ENCODE measurements around the gene ADAMTS7.
"Not testable (repeated sequence)": the region's sequence is repeated elsewhere in the genome, so short reads cannot be mapped to it uniquely, and the experiment has no call there.

Gene ADAMTS7

GRCh38 chr15:78840661-78841375 lies 29.6 kb upstream of the ADAMTS7 start:
- DNase-seq (ENCODE audit: insufficient read length, low spot score) = no peak
- FAIRE-seq = no peak

GRCh38 chr15:78839151-78839550 lies 27.9 kb upstream of the ADAMTS7 start:
- FAIRE-seq; DNase-seq (ENCODE audit: insufficient read length, low spot score): not testable (repeated sequence)

More at GRCh38 chr15:78840661-78841375, 29.6 kb upstream of the ADAMTS7 start:
- TF ChIP-seq POLR2A (IDR thresholded peaks at IDR 0.05; ENCODE audit: low read depth, low read length) = no peak

- DNase-seq (ENCODE audit: insufficient read length, low spot score) (no peak), FAIRE-seq (no peak)
- no peak for TF ChIP-seq POLR2A (IDR thresholded peaks at IDR 0.05; ENCODE audit: low read depth, low read length)
These were observed 27.2 kb upstream of the ADAMTS7 start for GRCh38 chr15:78838489-78838888.

GRCh38 chr15:78837543-78837942 lies 26.3 kb upstream of the ADAMTS7 start:
- no peak for DNase-seq (ENCODE audit: insufficient read length, low spot score)
- FAIRE-seq = no peak
- TF ChIP-seq POLR2A (IDR thresholded peaks at IDR 0.05; ENCODE audit: low read depth, low read length) = no peak

GRCh38 chr15:78837131-78837530 lies 25.9 kb upstream of the ADAMTS7 start:
- TF ChIP-seq POLR2A (IDR thresholded peaks at IDR 0.05; ENCODE audit: low read depth, low read length) = no peak
- no peak for DNase-seq (ENCODE audit: insufficient read length, low spot score)
- no peak for FAIRE-seq

- no peak for TF ChIP-seq POLR2A (IDR thresholded peaks at IDR 0.05; ENCODE audit: low read depth, low read length)
- FAIRE-seq (no peak), DNase-seq (ENCODE audit: insufficient read length, low spot score) (no peak)
These were observed 25.1 kb upstream of the ADAMTS7 start for GRCh38 chr15:78836333-78836732.

- no peak for TF ChIP-seq POLR2A (IDR thresholded peaks at IDR 0.05; ENCODE audit: low read depth, low read length)
- DNase-seq (ENCODE audit: insufficient read length, low spot score) (no peak), FAIRE-seq (no peak)
These were observed 20.3 kb upstream of the ADAMTS7 start for GRCh38 chr15:78831229-78832207.

- no peak for FAIRE-seq
These were observed 19.4 kb upstream of the ADAMTS7 start for GRCh38 chr15:78830514-78831228.

GRCh38 chr15:78828920-78829319 lies 17.7 kb upstream of the ADAMTS7 start:
- no peak for DNase-seq (ENCODE audit: insufficient read length, low spot score)
- no peak for TF ChIP-seq POLR2A (IDR thresholded peaks at IDR 0.05; ENCODE audit: low read depth, low read length)
- no peak for FAIRE-seq

More at GRCh38 chr15:78830514-78831228, 19.4 kb upstream of the ADAMTS7 start:
- TF ChIP-seq POLR2A (IDR thresholded peaks at IDR 0.05; ENCODE audit: low read depth, low read length) = no peak
- DNase-seq (ENCODE audit: insufficient read length, low spot score) = no peak

- DNase-seq (ENCODE audit: insufficient read length, low spot score) = no peak
- FAIRE-seq = no peak
- no peak for TF ChIP-seq POLR2A (IDR thresholded peaks at IDR 0.05; ENCODE audit: low read depth, low read length)
These were observed 11.2 kb upstream of the ADAMTS7 start for GRCh38 chr15:78822514-78822913.

GRCh38 chr15:78811825-78812183 lies 540 bp upstream of the ADAMTS7 start:
- FAIRE-seq = no peak
- TF ChIP-seq POLR2A (IDR thresholded peaks at IDR 0.05; ENCODE audit: low read depth, low read length) = no peak
- no peak for DNase-seq (ENCODE audit: insufficient read length, low spot score)

GRCh38 chr15:78810362-78811123 lies 721 bp downstream of the ADAMTS7 start:
- TF ChIP-seq POLR2A (IDR thresholded peaks at IDR 0.05; ENCODE audit: low read depth, low read length) = no peak
- FAIRE-seq (no peak), DNase-seq (ENCODE audit: insufficient read length, low spot score) (no peak)

- DNase-seq (ENCODE audit: insufficient read length, low spot score) (no peak), FAIRE-seq (no peak)
These were observed 1.3 kb downstream of the ADAMTS7 start for GRCh38 chr15:78810003-78810361.

More at GRCh38 chr15:78810003-78810361, 1.3 kb downstream of the ADAMTS7 start:
- TF ChIP-seq POLR2A (IDR thresholded peaks at IDR 0.05; ENCODE audit: low read depth, low read length) = no peak
